ENCODE measurements around the gene TRIM4. TPM values are rescaled to one million over a fixed set of nuclear protein-coding genes. Genes with fewer than 3 reads are reported as not detected.

TRIM4 gene
- polyA plus RNA-seq, 4 donors: 30.8 to 39.6 (median 37.2) TPM

GRCh38 chr7:99848420-99849216 lies 70.7 kb downstream of the TRIM4 start:
- no peak for DNase-seq (ENCODE audit: low read depth in 4 of 4, low spot score in 2 of 4)

GRCh38 chr7:99844328-99844727 lies 75.0 kb downstream of the TRIM4 start:
- no peak for DNase-seq (ENCODE audit: low read depth in 4 of 4, low spot score in 2 of 4)

GRCh38 chr7:99843808-99844207 lies 75.5 kb downstream of the TRIM4 start:
- no peak for DNase-seq (ENCODE audit: low read depth in 4 of 4, low spot score in 2 of 4)

GRCh38 chr7:99842926-99843325 lies 76.4 kb downstream of the TRIM4 start:
- no peak for DNase-seq (ENCODE audit: low read depth in 4 of 4, low spot score in 2 of 4)

Other genes starting within 250 kb of the TRIM4 start
- 1 to 10 TPM; 1.5 to 2.8 (median 1.8) TPM for gene CYP3A5, start 239.5 kb downstream of the TRIM4 start, polyA plus RNA-seq (ENCODE audit: insufficient read length in 4 of 4)
- 10 to 100 TPM in 1 of 4 donors, 1 to 10 TPM in 1, under 1 TPM in 2; 0.29 to 23.5 (median 1.1) TPM for gene CYP3A7, start 184.3 kb downstream of the TRIM4 start, polyA plus RNA-seq (ENCODE audit: insufficient read length in 4 of 4)
- under 1 TPM; 0.20 to 0.46 (median 0.24) TPM for gene CYP3A4, start 135.3 kb downstream of the TRIM4 start, polyA plus RNA-seq (ENCODE audit: insufficient read length in 4 of 4)
- under 1 TPM; 0.22 to 0.57 (median 0.42) TPM for gene CYP3A43, start 91.5 kb downstream of the TRIM4 start, polyA plus RNA-seq (ENCODE audit: insufficient read length in 4 of 4)
- gene OR2AE1, start 42.5 kb downstream of the TRIM4 start, polyA plus RNA-seq (ENCODE audit: insufficient read length in 4 of 4): under 1 TPM in 1 of 4 donors, not detected in 3; 0.14 TPM
- 1 to 10 TPM in 3 of 4 donors, under 1 TPM in 1; 0.76 to 1.4 (median 1.2) TPM for gene GJC3, start 10.1 kb upstream of the TRIM4 start, polyA plus RNA-seq (ENCODE audit: insufficient read length in 4 of 4)
- 10 to 100 TPM; 52.2 to 69.0 (median 62.5) TPM for gene AZGP1, start 56.5 kb upstream of the TRIM4 start, polyA plus RNA-seq (ENCODE audit: insufficient read length in 4 of 4)
- 10 to 100 TPM; 43.3 to 71.5 (median 57.5) TPM for gene ZKSCAN1, start 96.1 kb upstream of the TRIM4 start, polyA plus RNA-seq (ENCODE audit: insufficient read length in 4 of 4)
- gene ZSCAN21, start 130.2 kb upstream of the TRIM4 start, polyA plus RNA-seq (ENCODE audit: insufficient read length in 4 of 4): 10 to 100 TPM; 21.4 to 22.8 (median 22.2) TPM
- gene ZNF3, start 162.2 kb upstream of the TRIM4 start, polyA plus RNA-seq (ENCODE audit: insufficient read length in 4 of 4): 10 to 100 TPM; 46.5 to 57.6 (median 51.6) TPM
- gene COPS6, start 169.4 kb upstream of the TRIM4 start, polyA plus RNA-seq (ENCODE audit: insufficient read length in 4 of 4): 100 to 1,000 TPM; 124 to 140 (median 136) TPM
- 100 to 1,000 TPM; 140 to 174 (median 160) TPM for gene MCM7, start 181.9 kb upstream of the TRIM4 start, polyA plus RNA-seq (ENCODE audit: insufficient read length in 4 of 4)
- 10 to 100 TPM; 28.0 to 38.0 (median 36.7) TPM for gene AP4M1, start 182.1 kb upstream of the TRIM4 start, polyA plus RNA-seq (ENCODE audit: insufficient read length in 4 of 4)
- gene TAF6, start 199.8 kb upstream of the TRIM4 start, polyA plus RNA-seq (ENCODE audit: insufficient read length in 4 of 4): 10 to 100 TPM; 52.0 to 73.0 (median 58.6) TPM
- 10 to 100 TPM; 33.9 to 51.6 (median 46.0) TPM for gene CNPY4, start 200.1 kb upstream of the TRIM4 start, polyA plus RNA-seq (ENCODE audit: insufficient read length in 4 of 4)
- gene MBLAC1, start 207.4 kb upstream of the TRIM4 start, polyA plus RNA-seq (ENCODE audit: insufficient read length in 4 of 4): 1 to 10 TPM; 1.7 to 2.5 (median 1.9) TPM
- 100 to 1,000 TPM in 3 of 4 donors, 10 to 100 TPM in 1; 97.0 to 134 (median 116) TPM for gene LAMTOR4, start 229.4 kb upstream of the TRIM4 start, polyA plus RNA-seq (ENCODE audit: insufficient read length in 4 of 4)
- 10 to 100 TPM; 18.6 to 27.7 (median 23.6) TPM for gene TRAPPC14, start 239.2 kb upstream of the TRIM4 start, polyA plus RNA-seq (ENCODE audit: insufficient read length in 4 of 4)
- 1 to 10 TPM; 5.7 to 8.0 (median 6.3) TPM for gene GAL3ST4, start 249.1 kb upstream of the TRIM4 start, polyA plus RNA-seq (ENCODE audit: insufficient read length in 4 of 4)

Data from left renal cortex interstitium (tissue), 4 donors.